DMS114 treated with DMSO at 0.1 percent for 48 hours (cell line): ENCODE measurements around the gene LIN28A.
A peak's percentile ranks its signal among the peaks of the same experiment; 100 is the strongest.

ENCODE experiments used
- DNase-seq: peaks from one replicate; lab custom pipeline; 2025; ENCODE audit not compliant: unreplicated experiment; lab: John Stamatoyannopoulos, UW

Gene LIN28A

GRCh38 chr1:26387447-26387846 lies 23.2 kb upstream of the LIN28A start:
- DNase-seq = no peak

- DNase-seq = no peak
Observed at GRCh38 chr1:26388791-26389445, 21.7 kb upstream of the LIN28A start.

GRCh38 chr1:26389604-26390247 lies 20.9 kb upstream of the LIN28A start:
- DNase-seq = no peak

- DNase-seq = peak; percentile 41
Observed at GRCh38 chr1:26391450-26391849, 19.2 kb upstream of the LIN28A start.

GRCh38 chr1:26395754-26396153 lies 14.9 kb upstream of the LIN28A start:
- DNase-seq = no peak

- DNase-seq = no peak
Observed at GRCh38 chr1:26399034-26399433, 11.6 kb upstream of the LIN28A start.

- no peak for DNase-seq
Observed at GRCh38 chr1:26401891-26402290, 8.7 kb upstream of the LIN28A start.

GRCh38 chr1:26403656-26404055 lies 7.0 kb upstream of the LIN28A start:
- no peak for DNase-seq

- no peak for DNase-seq
Observed at GRCh38 chr1:26404641-26405040, 6.0 kb upstream of the LIN28A start.

- no peak for DNase-seq
Observed at GRCh38 chr1:26405281-26405915, 5.2 kb upstream of the LIN28A start.

GRCh38 chr1:26408604-26409003 lies 2.0 kb upstream of the LIN28A start:
- DNase-seq = no peak

GRCh38 chr1:26409191-26409807 lies 1.3 kb upstream of the LIN28A start:
- DNase-seq = no peak

GRCh38 chr1:26411624-26412074 lies 1.0 kb downstream of the LIN28A start:
- no peak for DNase-seq

- no peak for DNase-seq
Observed at GRCh38 chr1:26412180-26412840, 1.7 kb downstream of the LIN28A start.

GRCh38 chr1:26413031-26413430 lies 2.4 kb downstream of the LIN28A start:
- DNase-seq = no peak

- peak; percentile 24 for DNase-seq
Observed at GRCh38 chr1:26417111-26417759, 6.6 kb downstream of the LIN28A start.

GRCh38 chr1:26418865-26419349 lies 8.3 kb downstream of the LIN28A start:
- DNase-seq = no peak

GRCh38 chr1:26419494-26419893 lies 8.9 kb downstream of the LIN28A start:
- DNase-seq = no peak

GRCh38 chr1:26429721-26430120 lies 19.1 kb downstream of the LIN28A start:
- no peak for DNase-seq

- peak; percentile 95 for DNase-seq
Observed at GRCh38 chr1:26431979-26432695, 21.5 kb downstream of the LIN28A start, which contains the start of gene DHDDS. TSS of gene DHDDS (plus strand) at chr1:26432321. CDS start at chr1:26432946, 625 bp downstream.
